Measurements from ENCODE around the gene CTBP1.
A peak's percentile ranks its signal among the peaks of the same experiment; 100 is the strongest.

The CTBP1 gene

GRCh38 chr4:1250527-1250812, 1.5 kb upstream of the CTBP1 start:
- DNase-seq (ENCODE audit: low read depth, low spot score) = no peak

DNA sequence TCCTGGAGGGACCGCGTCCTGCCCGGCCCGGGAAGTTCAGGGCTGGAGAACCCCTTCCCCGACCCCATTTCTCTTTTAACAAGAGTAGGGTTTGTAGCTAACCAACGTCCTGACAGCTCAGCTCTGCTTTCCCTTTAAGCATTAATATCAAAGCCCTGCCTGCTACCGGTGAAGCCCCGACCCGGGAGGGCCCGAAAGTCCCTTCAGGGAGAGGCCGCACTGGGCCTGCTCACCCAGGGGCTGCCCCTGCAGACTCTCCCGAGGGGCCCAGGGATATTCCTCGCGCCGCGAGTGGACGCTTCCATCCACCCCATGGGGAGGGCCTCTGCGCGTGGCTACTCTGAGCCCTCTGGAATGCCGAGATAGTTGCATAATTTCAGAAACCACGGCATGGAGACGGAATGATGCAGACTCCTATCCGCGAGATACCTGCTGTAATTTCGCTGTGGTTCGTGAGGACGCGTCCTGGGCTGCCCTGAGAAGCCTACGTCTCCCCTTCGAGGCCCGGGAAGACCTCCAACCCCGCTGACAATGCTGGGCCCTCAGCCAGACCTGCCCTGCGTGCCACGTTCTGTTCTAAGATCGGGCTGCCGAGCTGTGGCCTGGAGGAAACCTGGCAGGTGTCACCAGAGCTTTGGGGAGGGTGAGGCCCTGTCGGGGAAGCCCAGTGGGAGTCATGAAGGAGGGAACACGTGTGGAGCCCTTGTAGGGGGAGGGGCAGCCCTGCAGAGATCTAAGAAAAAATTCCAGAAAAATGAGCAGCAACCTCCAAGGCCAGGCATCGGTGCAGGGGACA, 999 bp upstream of the CTBP1 start:
- DNase-seq (ENCODE audit: low read depth, low spot score) = peak; percentile 68

GRCh38 chr4:1249148-1249730, 309 bp upstream of the CTBP1 start:
- peak; percentile 97 for DNase-seq (ENCODE audit: low read depth, low spot score)

DNA sequence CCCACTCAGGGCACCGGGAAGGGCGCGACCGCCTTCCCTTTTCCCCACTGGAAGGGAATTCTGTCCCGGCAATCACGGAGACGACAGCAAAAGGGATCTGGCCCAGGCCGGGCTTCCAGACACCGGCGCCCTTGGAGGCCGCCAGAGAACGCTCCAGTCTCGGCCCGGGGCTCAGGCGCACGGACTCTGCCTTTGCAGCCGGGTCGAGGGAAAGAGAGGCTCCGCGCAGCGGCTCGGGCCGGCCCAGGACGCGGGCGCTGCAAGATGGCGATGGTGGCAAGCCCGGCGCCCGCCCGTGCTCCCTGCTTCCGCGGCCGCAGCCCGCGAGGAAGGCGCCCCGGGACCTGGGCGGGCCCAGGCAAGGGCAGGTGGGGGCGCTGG, 1.1 kb downstream of the CTBP1 start:
- no peak for DNase-seq (ENCODE audit: low read depth, low spot score)

- peak; percentile 52 for DNase-seq (ENCODE audit: low read depth, low spot score)
Observed at GRCh38 chr4:1246901-1247863, 1.7 kb downstream of the CTBP1 start.

GRCh38 chr4:1246111-1246881, 2.6 kb downstream of the CTBP1 start:
- peak; percentile 21 for DNase-seq (ENCODE audit: low read depth, low spot score)

- DNase-seq (ENCODE audit: low read depth, low spot score) = no peak
Observed at GRCh38 chr4:1245481-1246051, 3.4 kb downstream of the CTBP1 start.

DNA sequence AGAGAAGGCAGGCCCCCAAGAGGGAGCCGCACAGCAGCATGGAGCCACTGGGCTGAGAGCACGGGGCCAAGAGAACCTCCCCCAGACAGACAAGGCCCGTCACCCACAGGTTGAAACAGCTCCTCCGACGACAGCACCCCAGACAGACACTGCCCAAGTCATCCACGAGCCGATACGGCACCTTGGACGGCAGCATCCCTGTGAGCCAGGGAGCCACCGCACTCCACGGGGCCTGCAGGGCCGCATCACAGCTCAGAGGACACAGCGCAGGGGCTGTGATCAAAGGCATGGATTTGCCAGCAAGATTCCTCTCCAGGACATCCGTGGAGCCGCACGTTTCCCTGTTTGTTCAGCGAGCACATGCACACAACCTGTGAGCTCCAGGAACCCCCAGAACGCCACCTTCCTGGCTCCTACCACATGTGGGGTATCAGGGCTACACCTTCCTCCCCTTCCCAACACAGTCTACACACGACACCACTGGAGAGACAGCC, 3.9 kb downstream of the CTBP1 start:
- no peak for DNase-seq (ENCODE audit: low read depth, low spot score)

- DNase-seq (ENCODE audit: low read depth, low spot score) = no peak
Observed at GRCh38 chr4:1244081-1244977, 4.6 kb downstream of the CTBP1 start.

DNA sequence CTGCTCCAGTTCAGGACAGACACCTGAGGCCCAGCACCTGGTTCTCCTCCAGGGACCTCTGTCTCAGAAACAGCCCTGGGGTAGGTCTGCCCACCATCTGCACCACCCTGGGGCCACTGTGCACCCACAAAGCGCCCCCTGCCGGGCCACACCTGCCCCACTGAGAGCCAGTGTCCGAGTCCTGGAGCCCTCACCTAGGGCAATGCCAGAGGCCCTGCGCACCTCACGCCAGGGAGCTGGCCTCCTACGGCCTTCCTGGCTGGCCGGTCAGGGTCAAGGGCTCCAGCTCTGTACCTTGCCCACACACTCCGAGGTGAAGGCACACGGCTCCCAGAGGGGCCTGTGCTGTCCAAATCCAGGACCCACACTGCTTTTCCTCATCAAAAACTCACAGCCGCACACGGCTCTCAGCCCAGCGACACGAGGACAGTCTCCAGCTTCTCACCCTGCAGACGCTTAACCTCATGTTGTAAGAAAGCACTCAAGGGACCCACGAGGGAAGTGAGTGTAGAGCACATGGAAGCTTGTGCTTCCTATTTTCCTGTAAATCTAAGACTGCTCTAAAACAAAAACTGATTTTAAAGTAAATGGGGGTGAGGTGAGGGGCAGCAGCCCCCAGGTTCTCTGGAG, 5.4 kb downstream of the CTBP1 start:
- DNase-seq (ENCODE audit: low read depth, low spot score) = no peak

DNA sequence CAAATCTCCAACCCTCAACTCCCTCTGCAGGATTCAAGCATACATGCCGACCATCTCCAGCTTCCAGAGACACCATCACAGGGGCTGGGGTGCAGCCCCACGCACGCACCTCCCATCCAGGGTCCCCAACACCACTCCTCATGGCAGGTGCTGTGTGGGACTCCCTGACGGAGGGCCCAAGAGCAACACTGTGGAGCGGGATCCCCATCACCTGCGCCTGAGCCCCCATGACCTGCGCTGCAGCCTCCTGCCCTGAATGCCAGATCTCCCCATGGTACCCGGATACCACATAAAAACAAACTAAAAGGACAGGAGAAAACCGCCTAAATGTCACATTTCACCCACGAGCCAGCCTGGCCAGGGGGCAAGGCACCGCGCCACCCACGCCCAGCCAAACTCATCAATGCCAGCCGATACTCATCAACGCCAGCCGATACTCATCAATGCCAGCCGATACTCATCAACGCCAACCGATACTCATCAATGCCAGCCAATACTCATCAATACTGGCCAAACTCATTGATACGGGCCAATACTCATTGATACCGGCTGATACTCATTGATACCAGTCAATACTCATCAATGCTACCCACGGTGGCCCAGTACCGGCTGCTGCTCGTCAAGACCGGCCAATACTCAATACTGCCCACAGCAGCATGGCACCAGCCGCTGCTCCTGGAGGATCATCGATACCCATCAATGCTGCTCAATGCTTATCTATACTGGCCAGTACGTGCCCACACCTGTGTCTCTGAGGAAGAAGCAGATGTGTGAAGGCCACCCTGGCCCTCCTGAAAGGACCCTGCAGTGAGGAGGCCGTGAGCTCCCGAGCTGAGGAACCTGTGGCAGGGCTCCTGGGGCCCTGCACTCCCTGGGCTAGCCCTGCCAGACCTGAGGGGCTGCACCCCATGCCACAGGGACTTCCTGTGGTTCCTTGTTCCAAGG, 6.2 kb downstream of the CTBP1 start:
- no peak for DNase-seq (ENCODE audit: low read depth, low spot score)

GRCh38 chr4:1241936-1242505, 6.9 kb downstream of the CTBP1 start:
- no peak for DNase-seq (ENCODE audit: low read depth, low spot score)

- no peak for DNase-seq (ENCODE audit: low read depth, low spot score)
Observed at GRCh38 chr4:1241466-1241935, 7.4 kb downstream of the CTBP1 start.

DNA sequence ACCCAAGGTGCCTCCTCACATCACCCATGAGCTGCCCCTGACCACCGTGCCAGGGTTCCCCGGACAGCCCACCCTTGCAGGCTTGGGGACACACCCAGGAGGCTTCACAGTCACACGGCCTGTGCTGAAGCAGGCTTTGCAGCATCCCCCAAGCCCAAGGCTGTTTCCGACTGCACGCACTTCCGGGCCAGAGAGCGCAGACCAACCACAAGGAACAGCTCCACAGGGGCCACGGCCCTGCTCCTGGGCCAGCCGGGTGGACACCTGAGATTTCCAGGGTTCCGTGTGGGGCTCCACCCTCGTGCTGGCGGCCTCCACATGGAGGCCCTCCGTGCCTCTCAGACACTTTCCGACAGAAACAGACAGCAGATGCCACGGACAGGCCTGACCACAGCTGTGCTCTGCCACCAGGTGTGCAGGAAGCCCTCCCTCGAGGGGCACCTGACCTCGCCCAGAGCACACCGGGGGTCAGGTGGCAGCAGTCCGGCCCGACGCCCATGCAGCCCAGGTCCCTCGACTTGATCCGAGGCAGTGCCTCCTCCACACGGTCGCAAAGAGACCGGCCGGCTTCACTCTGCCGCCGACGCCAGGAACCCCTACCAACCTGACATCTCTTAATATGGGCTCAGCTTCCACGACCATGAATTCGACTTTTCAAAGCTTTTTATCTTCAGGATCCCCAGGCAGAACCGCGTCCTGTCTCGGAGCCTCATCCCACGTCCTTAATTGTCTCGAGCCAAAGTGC, 8.0 kb downstream of the CTBP1 start:
- DNase-seq (ENCODE audit: low read depth, low spot score) = no peak

DNA sequence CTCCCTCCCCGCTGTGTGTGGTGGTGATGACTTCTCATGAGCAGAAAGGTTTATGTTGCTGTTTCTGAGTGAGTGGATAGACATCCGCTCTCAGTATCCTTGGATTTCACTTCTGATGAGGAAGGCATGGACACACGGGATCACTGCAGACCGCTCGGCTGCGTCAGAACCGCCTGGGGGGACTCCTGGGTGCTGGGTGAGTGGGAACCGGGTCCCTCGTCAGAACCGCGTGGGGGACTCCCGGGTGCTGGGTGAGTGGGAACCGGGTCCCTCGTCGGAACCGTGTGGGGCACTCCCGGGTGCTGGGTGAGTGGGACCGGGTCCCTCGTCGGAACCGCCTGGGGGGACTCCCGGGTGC, 9.0 kb downstream of the CTBP1 start:
- DNase-seq (ENCODE audit: low read depth, low spot score) = no peak

- DNase-seq (ENCODE audit: low read depth, low spot score) = no peak
Observed at GRCh38 chr4:1239141-1239949, 9.6 kb downstream of the CTBP1 start.

DNA sequence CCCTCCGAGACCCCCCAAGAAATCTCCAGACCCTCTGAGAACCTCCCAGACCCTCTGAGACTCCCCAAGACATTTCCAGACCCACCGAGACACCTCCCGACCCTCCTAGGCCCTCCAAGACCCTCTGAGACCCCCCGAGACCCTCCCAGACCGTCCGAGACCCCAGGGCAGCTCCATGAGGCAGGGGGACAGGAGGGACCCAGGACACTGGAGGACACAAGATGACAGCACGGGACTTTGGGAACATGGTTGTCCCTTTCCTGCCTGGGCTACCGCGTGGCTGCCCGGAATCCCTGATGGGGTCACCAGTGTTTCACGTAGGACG, 10.3 kb downstream of the CTBP1 start:
- no peak for DNase-seq (ENCODE audit: low read depth, low spot score)
